A549 (cell line): ENCODE measurements around the gene RAB8B.

Source experiments
- POLR2A ChIP-seq: IDR thresholded peaks from 2 replicates; pipeline ENCODE4 v1.6.1; 2012; ENCODE audit warnings: mild to moderate bottlenecking, low read length
- TF ChIP-seq, protein P1 (sequence below): fragments of >200 bp; sonication (Bioruptor Twin); formaldehyde crosslinking; IDR thresholded peaks from 3 replicates; pipeline ENCODE4 v1.5.1; 2016

GRCh38 chr15:63255489-63255990 lies 66.1 kb downstream of the RAB8B start:
- TF ChIP-seq POLR2A: no peak
- TF ChIP-seq, protein P1, sequence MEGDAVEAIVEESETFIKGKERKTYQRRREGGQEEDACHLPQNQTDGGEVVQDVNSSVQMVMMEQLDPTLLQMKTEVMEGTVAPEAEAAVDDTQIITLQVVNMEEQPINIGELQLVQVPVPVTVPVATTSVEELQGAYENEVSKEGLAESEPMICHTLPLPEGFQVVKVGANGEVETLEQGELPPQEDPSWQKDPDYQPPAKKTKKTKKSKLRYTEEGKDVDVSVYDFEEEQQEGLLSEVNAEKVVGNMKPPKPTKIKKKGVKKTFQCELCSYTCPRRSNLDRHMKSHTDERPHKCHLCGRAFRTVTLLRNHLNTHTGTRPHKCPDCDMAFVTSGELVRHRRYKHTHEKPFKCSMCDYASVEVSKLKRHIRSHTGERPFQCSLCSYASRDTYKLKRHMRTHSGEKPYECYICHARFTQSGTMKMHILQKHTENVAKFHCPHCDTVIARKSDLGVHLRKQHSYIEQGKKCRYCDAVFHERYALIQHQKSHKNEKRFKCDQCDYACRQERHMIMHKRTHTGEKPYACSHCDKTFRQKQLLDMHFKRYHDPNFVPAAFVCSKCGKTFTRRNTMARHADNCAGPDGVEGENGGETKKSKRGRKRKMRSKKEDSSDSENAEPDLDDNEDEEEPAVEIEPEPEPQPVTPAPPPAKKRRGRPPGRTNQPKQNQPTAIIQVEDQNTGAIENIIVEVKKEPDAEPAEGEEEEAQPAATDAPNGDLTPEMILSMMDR: no peak
